A673 (cell line): ENCODE measurements around the gene ACOT12. TPM values are rescaled to one million over a fixed set of nuclear protein-coding genes. Genes with fewer than 3 reads are reported as not detected.
"Not testable (repeated sequence)": the region's sequence is repeated elsewhere in the genome, so short reads cannot be mapped to it uniquely, and the experiment has no call there.

Source experiments
- BruUV-seq: library from RNA; stranded (reverse); fragments of 400-500 nt; replicated peaks from 2 replicates; lab custom pipeline; 2021; lab: Mats Ljungman, UMichigan
- CTCF ChIA-PET: fragments of 300-600 bp; sonication (Branson Sonifier 250); formaldehyde crosslinking; loops from one replicate; lab custom pipeline; 2022; ENCODE audit warnings: antibody characterized with exemption; lab: Charles Lee
- POLR2A ChIA-PET: fragments of 300-600 bp; sonication (Branson Sonifier 250); formaldehyde crosslinking; loops from one replicate; lab custom pipeline; 2022; ENCODE audit warnings: antibody characterized with exemption; ENCODE audit not compliant: low non-redundant PET; lab: Charles Lee
- DNase-seq: peaks from one replicate; pipeline ENCODE4 v3.0.0-alpha.2; 2015; ENCODE audit warnings: low spot score
- H3K27ac ChIP-seq: fragments of 200-600 bp; sonication (generic); 2 replicates; pipeline ENCODE4 v1.5.1; 2016; ENCODE audit warnings: mixed run types, low read depth, mild to moderate bottlenecking, mixed read lengths, antibody characterized with exemption, low read length; ENCODE audit not compliant: poor library complexity, severe bottlenecking
- H3K27me3 ChIP-seq: fragments of 200-600 bp; sonication (generic); replicated peaks from 2 replicates; pipeline ENCODE4 v1.6.1; 2017; ENCODE audit warnings: mixed run types, low read depth, mild to moderate bottlenecking, mixed read lengths, antibody characterized with exemption, low read length; ENCODE audit not compliant: insufficient read depth, poor library complexity
- H3K36me3 ChIP-seq: fragments of 200-600 bp; sonication (generic); 2 replicates; pipeline ENCODE4 v1.6.1; 2016; ENCODE audit warnings: mixed run types, mild to moderate bottlenecking, mixed read lengths, antibody characterized with exemption, low read length; ENCODE audit not compliant: insufficient read depth, poor library complexity, severe bottlenecking
- H3K4me1 ChIP-seq: fragments of 200-600 bp; sonication (generic); 2 replicates; pipeline ENCODE4 v1.6.1; 2017; ENCODE audit warnings: mixed run types, mild to moderate bottlenecking, mixed read lengths, antibody characterized with exemption, low read length; ENCODE audit not compliant: insufficient read depth, poor library complexity, severe bottlenecking
- H3K4me3 ChIP-seq: fragments of 200-600 bp; sonication (generic); 2 replicates; pipeline ENCODE4 v1.5.1; 2016; ENCODE audit warnings: low read depth, mixed run types, mild to moderate bottlenecking, mixed read lengths, low read length; ENCODE audit not compliant: poor library complexity, severe bottlenecking
- H3K9me3 ChIP-seq: fragments of 200-600 bp; sonication (generic); 2 replicates; pipeline ENCODE4 v1.6.1; 2016; ENCODE audit warnings: mixed run types, low read depth, mild to moderate bottlenecking, mixed read lengths, antibody characterized with exemption, low read length; ENCODE audit not compliant: poor library complexity, severe bottlenecking
- CTCF ChIP-seq: fragments of 300-800, 200-600 bp; sonication (generic); conservative IDR thresholded peaks from 2 replicates; pipeline ENCODE4 v1.5.1; 2017; ENCODE audit warnings: low read depth, mild to moderate bottlenecking, antibody characterized with exemption, low read length, moderate library complexity, mixed read lengths
- EZH2 ChIP-seq: fragments of 200-600 bp; sonication (generic); IDR thresholded peaks from 2 replicates; pipeline ENCODE4 v1.6.1; 2017; ENCODE audit warnings: borderline replicate concordance, low read depth, mild to moderate bottlenecking, mixed read lengths, antibody characterized with exemption, low read length; ENCODE audit not compliant: poor library complexity, severe bottlenecking
- intact Hi-C: fragments of 100-400 bp; cut with micrococcal nuclease; formaldehyde crosslinking; loops from one replicate; pipeline ENCODE4 v1.10.0; 2022; ENCODE audit not compliant: unreplicated experiment
- total RNA-seq: library from RNA; stranded (reverse); gene quantifications from 2 replicates; pipeline ENCODE4 v1.2.3, GENCODE V29; 2021

ACOT12 gene
- total RNA-seq, 1 experiment from 2014 or later = not detected

- no TSS peak for BruUV-seq
- intact Hi-C loops = no loop called here
- DNase-seq = no peak
- TF ChIP-seq EZH2 (no peak), CTCF (no peak)
- no peaks in the 10 kb centered on the region for H3K36me3 ChIP-seq
- H3K9me3 ChIP-seq = no peaks in the 10 kb centered on the region
- POLR2A ChIA-PET = no interaction called here
- H3K27ac ChIP-seq = no peak overlapping the region
- no peak overlapping the region for H3K4me3 ChIP-seq
- H3K27me3 ChIP-seq = no peaks in the 10 kb centered on the region
- H3K4me1 ChIP-seq = peaks cover 21% of the 10 kb centered on the region
- CTCF ChIA-PET = no interaction called here
These were observed 15.4 kb upstream of the ACOT12 start for GRCh38 chr5:81409361-81409760.

GRCh38 chr5:81408496-81408895 lies 14.6 kb upstream of the ACOT12 start:
- no peak for DNase-seq
- no peaks in the 10 kb centered on the region for H3K36me3 ChIP-seq
- CTCF ChIA-PET = no interaction called here
- intact Hi-C loops = no loop called here
- BruUV-seq = no TSS peak
- H3K9me3 ChIP-seq = no peaks in the 10 kb centered on the region
- peaks cover 21% of the 10 kb centered on the region for H3K4me1 ChIP-seq
- no peaks in the 10 kb centered on the region for H3K27me3 ChIP-seq
- H3K4me3 ChIP-seq = no peak overlapping the region
- POLR2A ChIA-PET = no interaction called here
- no peak for TF ChIP-seq CTCF
- TF ChIP-seq EZH2 = no peak
- H3K27ac ChIP-seq = no peak overlapping the region

- H3K27ac ChIP-seq, CTCF ChIA-PET, DNase-seq, POLR2A ChIA-PET, intact Hi-C loops, H3K4me3 ChIP-seq, BruUV-seq, H3K36me3 ChIP-seq, H3K27me3 ChIP-seq, H3K9me3 ChIP-seq: not testable (repeated sequence)
- H3K4me1 ChIP-seq = peaks cover 21% of the 10 kb centered on the region
These were observed 13.9 kb upstream of the ACOT12 start for GRCh38 chr5:81407811-81408210.

GRCh38 chr5:81405126-81405891 lies 11.4 kb upstream of the ACOT12 start:
- TF ChIP-seq CTCF (no peak), EZH2 (no peak)
- intact Hi-C loops = no loop called here
- BruUV-seq = no TSS peak
- DNase-seq = no peak
- H3K36me3 ChIP-seq = no peaks in the 10 kb centered on the region
- H3K4me3 ChIP-seq = no peak overlapping the region
- ChIA-PET POLR2A (no interaction called here), CTCF (no interaction called here)
- H3K9me3 ChIP-seq = no peaks in the 10 kb centered on the region
- H3K27ac ChIP-seq = no peak overlapping the region
- H3K4me1 ChIP-seq = peaks cover 19% of the 10 kb centered on the region
- no peaks in the 10 kb centered on the region for H3K27me3 ChIP-seq
